DOHH2 (cell line): ENCODE data around the gene TYW1.
"Not testable (repeated sequence)": the region's sequence is repeated elsewhere in the genome, so short reads cannot be mapped to it uniquely, and the experiment has no call there.

ENCODE experiments used
- CTCF ChIP-seq: fragments of 200-600 bp; sonication (generic); IDR thresholded peaks from one replicate; pipeline ENCODE4 v1.5.1; 2014; ENCODE audit warnings: antibody characterized with exemption, mild to moderate bottlenecking, low read depth, low read length; ENCODE audit not compliant: poor library complexity, severe bottlenecking
- EZH2phosphoT487 ChIP-seq: fragments of 200-600 bp; sonication (generic); IDR thresholded peaks from 2 replicates; pipeline ENCODE4 v1.6.1; 2017; ENCODE audit warnings: borderline replicate concordance, mild to moderate bottlenecking, antibody characterized with exemption, low read length, moderate library complexity, mixed read lengths

GRCh38 chr7:67205772-67206171, 209.1 kb downstream of the TYW1 start:
- not testable (repeated sequence) for TF ChIP-seq CTCF, EZH2phosphoT487
